Measurements from ENCODE around the gene MCM8.
"Not testable (repeated sequence)": the region's sequence is repeated elsewhere in the genome, so short reads cannot be mapped to it uniquely, and the experiment has no call there.

The MCM8 gene

DNA sequence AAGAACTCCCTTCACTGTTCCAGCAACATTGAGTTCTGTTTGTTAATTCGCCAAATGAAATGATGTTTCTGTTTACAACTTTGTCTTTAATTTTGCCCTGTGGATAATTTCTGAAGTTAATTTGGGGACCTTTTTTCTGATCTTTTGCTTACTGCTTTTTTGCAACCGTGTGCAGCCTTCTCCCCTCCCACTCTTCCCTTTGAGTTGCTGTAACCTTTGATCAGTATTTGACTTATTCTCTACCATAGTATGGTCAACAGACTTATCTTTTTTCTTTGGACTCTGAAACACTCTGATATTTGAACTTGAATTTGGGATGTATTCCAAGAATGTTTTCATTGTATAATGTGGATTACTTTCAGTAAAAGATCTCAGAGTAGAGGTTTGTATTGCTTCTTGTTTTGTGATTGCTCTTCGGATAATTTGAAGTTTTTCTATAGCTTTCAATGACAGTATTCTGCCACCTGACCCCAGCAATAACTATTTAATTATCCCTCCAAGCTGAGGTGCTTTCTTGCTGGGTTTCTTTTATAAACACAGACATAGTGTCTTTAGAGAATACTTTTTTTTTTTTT, 57.2 kb downstream of the MCM8 start:
- no peak for DNase-seq

DNA sequence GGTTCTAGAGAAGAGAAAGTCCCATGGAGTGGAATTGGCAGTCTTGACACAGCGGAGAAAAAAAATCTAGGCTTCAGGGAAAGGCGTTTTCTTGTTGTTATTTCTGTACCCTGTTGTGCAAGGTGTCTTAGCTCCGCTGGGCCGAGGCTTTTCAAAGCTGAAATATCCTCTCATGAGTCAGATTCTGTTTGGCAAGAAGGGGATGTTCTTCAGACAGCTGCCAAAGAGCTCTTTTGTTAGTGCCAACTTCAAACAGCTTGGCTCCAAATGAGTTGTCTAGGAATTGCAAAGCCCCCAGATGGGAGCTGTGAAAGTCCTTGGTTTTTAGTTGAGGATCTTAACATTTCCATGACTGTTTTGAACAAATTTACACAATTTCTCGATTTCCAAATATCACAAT, 57.8 kb downstream of the MCM8 start:
- DNase-seq = no peak

DNA sequence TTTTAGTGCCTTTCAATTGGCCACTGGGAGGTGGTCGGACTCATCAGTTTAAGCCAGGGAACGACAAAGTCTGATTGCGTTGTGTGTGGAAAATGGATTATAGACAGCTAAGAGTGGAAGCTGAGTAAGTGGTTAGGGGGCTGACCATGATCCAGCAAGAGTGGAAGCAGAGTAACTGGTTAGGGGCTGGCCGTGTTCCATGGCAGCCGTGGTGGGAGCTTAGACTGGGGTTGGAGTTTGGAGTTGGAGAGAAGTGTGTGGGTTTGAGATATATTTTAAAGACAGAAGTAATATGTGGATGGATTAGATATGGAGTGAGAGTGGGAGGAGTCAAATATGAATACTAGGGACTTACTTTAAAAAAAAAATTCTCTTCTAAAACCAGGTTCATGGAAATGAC, 61.7 kb downstream of the MCM8 start:
- no peak for DNase-seq

DNA sequence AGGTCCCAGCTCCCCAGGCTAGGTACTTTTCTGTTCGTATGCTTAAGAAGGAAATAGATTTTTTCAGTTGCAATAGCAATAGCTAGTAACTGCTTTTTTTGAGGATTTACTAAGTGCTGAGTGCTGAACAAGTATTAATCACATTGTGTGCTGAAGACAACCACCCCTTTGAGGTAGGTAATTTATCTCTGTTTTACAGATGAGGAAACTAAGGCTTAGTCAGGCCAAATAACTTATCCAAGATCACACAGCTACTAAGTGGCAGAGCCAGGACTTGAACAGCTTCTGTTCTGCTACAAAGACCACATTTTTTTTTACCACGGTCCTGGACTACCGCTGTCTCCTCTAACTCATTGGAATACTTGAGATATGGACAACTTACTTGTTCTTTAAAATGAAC, 63.6 kb downstream of the MCM8 start:
- no peak for DNase-seq

DNA sequence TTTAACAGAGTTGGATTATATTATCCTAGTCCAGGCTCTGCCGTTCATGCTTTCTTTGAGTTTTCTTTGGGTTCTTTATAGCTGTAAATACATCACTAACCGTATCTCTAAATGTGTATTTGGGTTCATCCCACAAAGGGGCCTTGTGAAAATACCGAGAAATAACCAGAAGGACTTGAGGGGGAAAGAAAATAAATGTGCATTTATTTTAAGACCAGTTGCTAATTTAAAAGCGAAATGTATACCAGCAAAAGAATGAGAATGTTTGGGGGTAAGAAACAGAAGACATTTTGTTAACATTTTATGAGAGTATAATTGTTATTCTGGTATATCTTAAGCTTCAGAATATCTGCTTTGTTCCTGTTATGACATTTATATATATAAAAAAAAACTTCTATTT, 64.5 kb downstream of the MCM8 start:
- DNase-seq = no peak

DNA sequence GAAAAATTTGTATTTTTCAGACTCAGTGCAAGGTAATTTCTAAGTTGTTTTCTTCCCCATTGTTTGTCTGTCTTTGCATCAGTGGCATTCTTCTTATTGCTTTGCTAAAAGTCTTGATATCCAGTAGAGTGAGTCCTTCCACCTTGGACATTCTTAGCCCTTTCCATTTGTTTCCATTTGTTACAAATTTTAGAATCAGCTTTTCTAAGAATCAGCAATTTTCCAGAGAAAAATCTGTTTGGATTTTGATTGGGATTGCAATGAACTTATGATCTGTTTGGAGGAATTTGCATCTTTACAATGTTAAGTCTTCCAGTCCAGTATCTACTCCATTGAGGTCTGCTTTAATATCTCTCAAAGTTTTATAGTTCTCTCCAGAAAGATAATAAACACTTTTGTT, 67.0 kb downstream of the MCM8 start:
- DNase-seq = no peak

DNA sequence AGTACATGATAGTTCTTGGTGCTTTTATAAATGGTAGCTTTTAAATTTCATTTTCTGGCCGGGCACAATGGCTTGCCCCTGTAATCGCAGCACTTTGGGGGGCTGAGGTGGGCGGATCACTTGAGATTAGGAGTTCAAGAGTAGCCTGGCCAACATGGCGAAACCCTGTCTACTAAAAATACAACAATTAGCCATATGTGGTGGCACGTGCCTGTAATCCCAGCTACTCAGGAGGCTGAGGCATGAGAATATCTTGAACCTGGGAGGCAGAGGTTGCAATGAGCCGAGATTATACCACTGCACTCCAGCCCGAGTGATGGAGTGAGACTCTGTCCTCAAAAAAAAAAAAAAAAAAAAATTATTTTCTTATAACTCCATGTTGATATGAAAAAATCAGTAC, 67.4 kb downstream of the MCM8 start:
- DNase-seq = no peak

DNA sequence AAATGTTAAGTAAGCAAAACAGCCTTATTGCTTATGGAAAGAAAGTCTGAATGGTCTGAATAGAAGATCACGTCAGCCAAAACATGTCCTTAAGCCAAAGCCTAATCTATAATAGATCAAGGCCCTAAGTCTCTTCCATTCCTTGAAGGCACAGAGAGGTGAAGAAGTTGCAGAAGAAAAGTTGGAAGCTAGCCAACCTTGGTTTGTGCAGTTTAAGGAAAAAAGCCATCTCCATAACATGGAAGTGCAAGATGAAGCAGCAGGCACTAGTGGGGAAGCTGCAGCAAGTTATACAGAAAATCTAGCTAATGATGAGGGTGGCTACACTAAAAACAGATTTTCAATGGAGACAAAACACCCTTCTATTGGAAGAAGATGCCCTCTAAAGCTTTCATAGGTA, 74.3 kb downstream of the MCM8 start:
- no peak for DNase-seq

DNA sequence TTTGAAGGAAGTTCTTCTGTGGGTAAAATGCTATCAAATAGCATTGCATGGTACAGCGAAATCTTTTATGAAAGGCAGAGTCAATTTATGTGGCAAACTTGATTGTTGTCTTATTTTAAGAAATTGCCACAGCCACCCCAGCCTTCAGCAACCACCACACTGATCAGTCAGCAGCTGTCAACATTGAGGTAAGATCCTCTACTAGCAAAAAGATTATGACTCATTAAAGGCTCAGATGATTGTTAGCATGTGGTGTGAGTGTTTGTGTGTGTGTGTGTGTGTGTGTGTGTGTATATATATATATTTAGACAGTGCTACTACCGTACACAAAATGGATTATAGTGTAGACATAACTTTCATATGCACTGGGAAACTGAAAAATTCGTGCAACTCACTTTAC, 75.6 kb downstream of the MCM8 start:
- no peak for DNase-seq

DNA sequence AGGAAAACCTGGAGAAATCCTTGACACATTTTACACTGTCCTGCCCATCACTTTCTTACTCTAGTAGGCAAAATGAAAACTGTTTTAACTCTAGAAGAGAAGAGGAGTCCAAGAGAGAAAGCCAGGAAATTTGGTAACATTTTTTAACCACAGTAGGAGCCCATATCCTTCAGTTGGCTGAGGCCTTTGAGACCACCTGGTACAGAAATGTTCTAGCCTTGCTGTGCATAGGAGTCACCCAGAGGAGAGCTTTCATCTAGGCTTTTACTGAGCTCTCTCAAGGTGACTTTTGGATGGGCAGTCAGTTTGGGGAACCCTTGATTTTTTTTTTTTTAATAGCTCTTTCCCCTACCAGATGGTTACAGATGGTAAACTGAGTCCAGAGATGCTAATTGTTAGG, 78.4 kb downstream of the MCM8 start:
- DNase-seq = no peak

DNA sequence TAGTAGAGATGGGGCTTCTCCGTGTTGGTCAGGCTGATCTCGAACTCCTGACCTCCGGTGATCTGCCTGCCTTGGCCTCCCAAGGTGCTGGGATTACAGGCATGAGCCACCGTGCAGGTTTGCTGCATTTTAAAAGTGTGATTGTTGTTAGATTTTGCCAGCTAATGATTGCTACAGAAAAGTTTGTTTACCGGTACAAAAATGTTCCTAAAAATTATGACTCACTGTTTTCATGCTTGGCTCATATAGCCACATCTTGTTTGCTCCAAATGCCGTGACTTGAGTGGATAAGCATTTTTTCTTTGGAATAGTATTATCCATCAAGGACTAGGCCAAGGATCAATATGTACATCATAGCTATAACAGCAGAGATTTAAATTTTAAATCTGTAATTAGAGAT, 79.1 kb downstream of the MCM8 start:
- no peak for DNase-seq

DNA sequence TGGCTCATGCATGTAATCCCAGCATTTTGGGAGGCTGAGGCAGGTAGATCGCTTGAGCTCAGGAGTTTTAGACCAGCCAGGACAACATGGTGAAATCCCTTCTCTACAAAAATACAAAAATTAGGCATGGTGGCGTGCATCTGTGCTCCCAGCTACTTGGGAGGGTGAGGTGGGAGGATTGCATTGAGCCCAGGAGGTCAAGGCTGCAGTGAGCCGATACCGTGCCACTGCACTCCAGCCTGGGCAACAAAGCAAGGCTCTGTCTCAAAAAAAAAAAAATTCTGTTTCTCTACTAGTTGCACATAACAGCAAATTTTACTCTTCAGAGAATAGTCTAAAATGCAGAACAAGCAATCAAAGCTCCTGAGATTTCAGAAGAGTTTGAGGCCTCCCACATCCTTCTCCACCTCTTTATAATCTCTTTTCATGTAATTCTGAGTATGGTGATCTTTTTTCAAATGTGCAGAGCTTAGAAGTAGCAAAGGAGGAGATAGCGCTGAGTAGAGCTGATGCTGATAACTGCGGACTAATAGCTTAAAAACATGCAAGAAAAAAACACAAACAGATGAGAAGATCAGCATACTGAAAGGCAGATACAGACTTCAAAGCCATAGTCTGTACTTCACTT, 80.1 kb downstream of the MCM8 start:
- no peak for DNase-seq

DNA sequence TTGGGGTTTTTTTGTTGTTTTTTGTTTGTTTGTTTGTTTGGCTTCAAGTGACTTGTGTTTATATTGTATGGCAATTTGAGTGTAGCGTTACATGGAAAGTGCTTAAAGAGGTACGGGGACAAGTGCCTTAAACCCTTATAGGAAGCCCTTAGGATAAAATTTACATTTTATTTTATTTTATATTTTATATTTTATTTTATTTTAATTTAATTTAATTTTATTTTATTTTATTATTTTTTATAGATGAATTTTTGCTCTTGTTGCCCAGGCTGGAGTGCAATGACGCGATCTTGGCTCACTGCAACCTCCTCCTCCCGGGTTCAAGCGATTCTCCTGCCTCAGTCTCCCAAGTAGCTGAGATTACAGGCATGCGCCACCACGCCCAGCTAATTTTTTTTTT, 82.5 kb downstream of the MCM8 start:
- DNase-seq = not testable (repeated sequence)

DNA sequence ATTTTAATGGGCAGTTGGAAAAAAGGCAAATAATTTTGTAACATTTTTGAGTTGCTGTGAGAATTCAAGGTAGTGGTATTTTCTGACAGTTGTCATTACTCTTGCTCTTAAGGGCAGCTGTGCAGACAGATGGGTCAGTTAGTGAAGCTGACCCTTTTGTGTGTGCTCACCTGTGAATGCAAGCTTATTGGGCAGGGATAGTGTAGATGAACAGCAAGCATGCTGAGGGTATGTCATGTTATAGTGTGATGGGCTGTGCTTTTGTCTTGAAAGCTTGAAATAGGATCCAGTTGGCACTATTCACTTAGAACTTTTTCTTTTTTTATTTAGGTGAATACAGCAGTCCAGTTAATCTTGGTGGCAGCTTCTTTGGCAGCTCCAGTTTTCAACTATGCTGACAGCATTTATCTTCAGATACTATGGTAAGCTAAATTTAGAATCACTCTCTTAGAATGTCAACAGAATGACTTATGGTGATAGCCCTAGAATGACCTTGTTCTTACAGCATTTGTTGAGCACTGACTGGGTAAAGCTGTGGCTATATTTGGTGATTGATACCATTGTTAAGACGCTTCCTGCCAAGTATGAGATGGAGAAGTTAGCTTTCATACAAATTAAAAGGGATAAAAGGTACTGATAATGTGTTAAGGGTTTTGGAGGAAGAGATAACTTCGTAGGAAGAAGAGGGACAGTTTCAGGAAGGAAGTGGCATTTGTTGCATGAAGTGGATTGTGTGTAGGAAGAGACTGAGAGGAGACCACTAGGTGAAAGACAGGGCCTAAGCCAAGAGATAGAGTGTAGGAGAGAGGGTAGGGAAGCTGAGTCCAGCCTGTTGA, 83.9 kb downstream of the MCM8 start:
- no peak for DNase-seq

DNA sequence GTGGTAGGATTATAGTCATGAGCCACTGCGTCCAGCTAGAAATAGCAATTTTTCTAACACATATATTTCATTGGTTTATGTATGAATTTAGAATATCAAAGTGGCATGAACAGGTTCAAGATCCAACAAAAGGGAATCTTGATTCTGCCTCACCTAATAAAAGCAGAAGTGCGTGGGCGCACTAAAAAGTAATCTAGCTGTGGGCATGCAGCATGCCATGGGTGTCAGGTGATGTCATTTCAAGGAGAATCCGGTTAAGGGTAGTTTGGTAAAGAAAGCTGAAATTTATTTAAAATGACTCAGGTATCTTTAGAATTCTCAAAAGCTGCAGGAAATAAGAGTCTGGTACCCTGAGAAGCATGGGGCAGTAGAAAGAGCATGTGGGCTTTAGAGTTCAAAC, 85.8 kb downstream of the MCM8 start:
- no peak for DNase-seq

DNA sequence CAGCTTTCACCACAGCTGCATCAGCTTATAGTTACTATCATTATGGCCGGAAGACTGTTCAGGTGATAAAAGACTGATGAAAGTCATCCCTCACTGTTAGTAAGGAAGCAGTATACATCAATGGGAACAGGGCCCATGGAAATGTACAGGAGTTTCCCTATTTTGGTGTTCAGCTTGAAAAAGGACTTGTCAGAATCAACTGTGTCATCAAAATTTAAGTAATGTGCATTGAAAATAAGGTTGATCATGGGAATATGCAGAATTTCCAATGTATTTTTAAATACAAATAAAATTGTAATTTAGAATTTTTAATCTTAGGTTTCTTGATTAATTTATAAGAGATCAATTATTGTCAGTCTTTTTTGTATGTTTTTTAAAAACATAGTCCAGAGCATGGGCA, 86.6 kb downstream of the MCM8 start:
- no peak for DNase-seq

DNA sequence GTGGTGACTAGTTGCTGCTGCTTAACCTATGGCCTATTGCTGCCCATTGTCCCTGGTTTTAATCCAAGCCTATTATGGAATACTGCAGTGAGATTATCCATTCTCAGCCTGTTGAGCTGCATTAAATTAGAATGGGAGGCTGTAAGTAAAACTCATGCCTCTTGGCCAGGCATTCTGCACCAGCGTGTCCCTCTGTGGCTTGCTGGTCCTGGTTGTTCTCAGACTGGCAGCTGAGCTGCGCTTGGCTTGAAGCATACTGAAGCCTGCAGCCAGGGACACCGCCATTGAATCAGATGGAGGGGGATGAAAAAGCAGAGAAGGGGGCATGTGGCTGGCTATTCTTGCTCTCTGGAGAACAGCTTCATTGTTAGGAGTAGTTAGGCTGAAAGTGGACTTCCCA, 87.8 kb downstream of the MCM8 start:
- DNase-seq = no peak

DNA sequence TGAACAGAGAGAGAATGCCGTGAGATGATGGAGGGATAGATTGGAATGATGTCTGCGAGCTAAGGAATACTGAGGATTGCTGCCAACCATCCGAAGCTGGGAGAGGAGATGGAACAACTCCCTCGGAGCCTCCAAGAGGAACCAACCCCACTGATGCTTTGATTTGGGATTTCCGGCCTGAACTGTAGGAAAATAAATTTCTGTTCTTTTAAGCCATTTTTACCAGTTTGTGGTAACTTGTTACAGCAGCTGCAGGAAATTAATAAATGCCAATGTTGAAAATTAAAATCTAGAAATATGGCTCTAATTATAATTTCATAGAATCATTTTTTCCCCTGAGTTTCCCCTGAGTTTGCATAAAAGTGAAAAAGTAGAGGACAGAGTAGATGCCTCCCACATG, 89.3 kb downstream of the MCM8 start:
- no peak for DNase-seq

DNA sequence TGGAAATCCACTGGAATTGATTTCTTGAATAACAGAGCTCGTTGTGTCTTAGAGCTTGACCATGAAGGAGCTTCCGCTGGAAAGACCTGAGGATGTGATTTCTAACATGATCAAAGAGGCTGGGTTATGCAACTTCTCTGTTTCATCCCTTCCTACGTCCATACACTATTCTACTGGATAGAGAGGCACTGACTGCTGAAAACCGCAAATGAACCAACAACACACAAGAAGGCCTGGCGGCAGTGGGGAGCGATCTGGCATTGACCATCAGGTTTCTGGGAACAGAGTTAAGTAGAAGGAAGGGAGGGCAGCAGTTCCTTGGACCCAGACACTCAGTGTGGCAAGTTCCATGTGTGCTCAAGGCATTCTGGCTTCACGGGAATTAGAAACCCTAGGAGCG, 90.1 kb downstream of the MCM8 start:
- DNase-seq = no peak

DNA sequence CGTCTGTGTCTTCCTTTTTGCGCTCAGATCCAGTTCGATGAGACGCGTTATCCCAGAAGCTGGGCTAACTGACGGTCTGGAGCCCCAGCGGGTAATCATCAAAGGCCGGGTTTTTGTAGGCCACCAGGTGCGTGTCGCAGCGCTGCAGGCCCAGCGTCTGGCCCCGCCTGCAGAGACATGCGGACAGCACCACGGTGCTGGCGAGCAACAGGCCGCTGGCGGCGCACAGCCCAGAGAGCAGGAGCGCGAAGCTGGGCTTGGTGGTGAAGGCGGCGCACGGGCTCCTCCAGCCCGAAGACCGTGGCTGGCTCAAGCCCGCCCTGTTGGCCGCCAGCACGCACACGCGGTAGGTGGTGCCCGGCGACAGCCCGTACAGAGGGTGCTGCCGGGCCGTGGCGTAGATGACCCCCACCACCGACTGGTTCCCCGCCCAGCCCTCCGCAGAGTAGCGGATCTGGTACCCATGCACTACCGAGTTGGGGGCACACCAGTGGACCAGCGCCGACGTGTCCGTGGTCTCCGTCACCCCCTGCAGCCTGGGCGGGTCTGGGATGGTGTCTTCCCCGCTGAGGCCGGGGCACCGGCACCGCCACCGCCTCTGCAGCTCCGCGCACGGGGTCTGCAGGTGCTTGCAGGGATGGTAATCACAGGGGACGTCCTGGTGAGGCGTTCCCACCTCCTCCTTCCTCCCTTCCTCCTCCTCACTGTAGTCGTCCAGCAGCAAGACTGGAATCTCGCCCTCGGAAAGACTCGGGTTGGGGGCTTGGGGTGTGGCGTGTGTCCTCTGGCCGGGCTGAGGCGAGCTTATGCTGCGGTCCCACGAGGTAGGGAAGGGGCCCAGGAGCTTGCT, 90.7 kb downstream of the MCM8 start:
- DNase-seq = no peak

DNA sequence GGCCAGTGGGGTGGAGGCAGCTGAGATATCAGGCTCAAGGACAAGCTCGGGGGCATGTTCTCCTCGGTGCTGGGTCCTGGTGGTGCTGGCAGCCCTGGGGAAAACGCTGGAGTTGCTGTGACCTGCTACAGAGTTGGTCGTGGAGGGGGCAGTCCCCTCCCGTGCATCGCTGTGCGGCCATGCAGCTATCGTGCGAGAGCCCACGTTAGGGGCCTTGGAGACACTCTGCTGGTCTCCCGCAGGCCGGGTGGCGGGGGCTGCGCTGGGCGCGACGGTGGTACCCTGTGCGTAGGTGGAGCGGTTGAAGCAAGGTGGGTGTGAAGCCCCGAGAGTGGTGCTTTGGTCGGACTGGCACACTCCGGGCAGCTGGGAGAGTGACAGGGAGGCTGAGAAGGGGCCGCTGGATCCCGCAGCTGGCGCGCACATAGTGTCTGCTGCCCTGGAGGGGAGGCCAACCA, 91.4 kb downstream of the MCM8 start:
- DNase-seq = no peak

DNA sequence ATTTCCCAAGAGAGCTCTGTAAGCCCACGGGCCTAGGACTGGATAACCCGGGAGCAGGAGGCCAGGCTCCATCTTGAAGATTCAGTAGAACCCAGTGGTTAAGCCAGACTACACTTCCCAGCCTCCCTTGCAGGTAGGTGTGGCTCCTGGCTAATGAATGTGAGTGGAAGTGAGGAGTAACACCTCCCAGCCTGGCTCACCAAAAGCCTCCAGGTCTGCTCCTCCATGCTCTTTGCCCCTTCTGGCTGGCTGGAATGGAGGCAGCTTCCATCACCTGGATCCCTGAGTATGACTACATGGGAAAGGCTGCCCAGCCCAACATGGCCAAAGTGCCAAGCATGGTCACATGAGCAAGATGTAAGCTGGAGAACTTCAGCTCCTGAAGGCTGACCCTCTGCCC, 93.7 kb downstream of the MCM8 start:
- no peak for DNase-seq

DNA sequence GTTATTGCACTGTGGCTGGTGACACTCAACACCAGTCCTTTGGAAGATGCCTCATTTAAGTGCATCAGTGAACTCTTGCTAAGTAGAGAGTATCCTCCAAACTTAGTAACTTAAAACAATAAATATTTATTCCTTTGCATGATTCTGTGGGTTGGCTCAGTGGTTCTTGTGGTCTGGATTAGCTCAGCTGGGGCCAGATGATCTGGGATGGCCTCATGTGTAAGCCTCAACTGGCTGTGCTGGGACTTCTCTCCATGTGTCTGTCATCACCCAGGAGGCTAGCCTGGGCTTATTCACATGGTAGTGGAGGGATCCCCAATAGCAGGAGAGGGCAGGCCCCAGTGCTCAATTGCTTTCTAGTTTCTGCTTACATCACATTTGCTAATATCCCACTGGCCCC, 95.1 kb downstream of the MCM8 start:
- no peak for DNase-seq

DNA sequence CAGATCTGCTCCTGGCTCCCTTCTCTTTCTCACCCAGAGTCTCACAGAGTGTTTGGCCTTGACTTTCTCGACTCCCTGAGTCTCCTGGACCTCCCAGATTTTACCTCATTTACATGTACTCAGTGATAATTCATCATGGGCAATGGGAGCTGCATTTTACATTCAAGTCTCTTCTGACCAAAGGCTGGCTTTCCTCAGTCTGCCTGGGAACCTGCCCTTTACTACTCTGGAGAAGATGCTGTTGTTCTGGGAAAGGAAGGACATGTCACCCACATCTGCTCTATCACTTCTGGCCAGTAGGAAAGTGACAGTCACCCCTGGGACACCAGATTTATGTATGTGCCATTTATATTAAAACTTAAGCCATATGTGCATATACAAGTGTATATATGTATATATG, 96.0 kb downstream of the MCM8 start:
- DNase-seq = no peak

All from stimulated activated CD4-positive, alpha-beta T cell treated with anti-CD3 and anti-CD28 coated beads, Interleukin-15, amount 100 ng/mL, for 24 hours (primary cell).